GM13977 (cell line): Measurements from ENCODE around the gene IL37.

Experiments used
- DNase-seq: peaks from one replicate; pipeline ENCODE4 v3.0.0; 2012; ENCODE audit warnings: low spot score
- in situ Hi-C: fragments of 300-500 bp; cut with MboI; formaldehyde crosslinking; loops from one replicate; pipeline ENCODE4 v1.12.0; 2022; ENCODE audit warnings: low sequenced_read_pairs, low pct_unique_long_range_greater_than_20kb, mixed read lengths, inconsistent platforms; ENCODE audit not compliant: unreplicated experiment
- TF ChIP-seq, protein P1 (sequence below): IDR thresholded peaks from 2 replicates; pipeline ENCODE4 v1.5.1; 2012; ENCODE audit warnings: mild to moderate bottlenecking, control low read depth; ENCODE audit not compliant: insufficient read depth; ENCODE audit errors: extremely low read depth, missing control alignments

Gene IL37

DNA sequence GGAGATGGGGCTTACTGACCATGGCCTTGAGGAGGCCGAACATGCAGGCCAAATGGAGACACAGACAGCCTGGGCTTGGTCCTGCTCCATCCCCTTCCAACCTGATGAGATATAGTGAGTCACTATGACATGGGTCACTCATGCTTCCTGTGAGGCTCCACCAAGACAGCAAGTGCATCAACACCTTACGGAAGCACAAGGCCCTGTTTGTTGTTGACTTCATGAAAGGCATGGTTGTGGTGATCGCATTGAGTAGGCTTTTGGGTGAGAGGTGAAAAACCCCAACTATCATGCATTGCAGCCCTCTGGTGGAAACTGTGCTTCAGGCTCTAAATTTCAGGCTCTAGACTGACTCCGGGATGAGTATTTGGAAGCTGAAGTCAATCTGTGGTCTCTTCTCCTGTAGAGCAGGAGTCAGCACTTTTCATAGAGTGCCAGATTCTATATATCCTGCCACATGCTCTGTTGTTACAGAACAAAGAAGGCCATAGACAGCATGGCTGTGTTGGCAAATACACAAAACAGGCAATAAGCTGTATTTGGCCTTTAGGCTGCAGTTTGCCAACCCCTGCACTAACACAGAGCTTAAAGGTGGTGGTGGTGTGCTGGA lies 10.1 kb downstream of the IL37 start:
- TF ChIP-seq, protein P1, sequence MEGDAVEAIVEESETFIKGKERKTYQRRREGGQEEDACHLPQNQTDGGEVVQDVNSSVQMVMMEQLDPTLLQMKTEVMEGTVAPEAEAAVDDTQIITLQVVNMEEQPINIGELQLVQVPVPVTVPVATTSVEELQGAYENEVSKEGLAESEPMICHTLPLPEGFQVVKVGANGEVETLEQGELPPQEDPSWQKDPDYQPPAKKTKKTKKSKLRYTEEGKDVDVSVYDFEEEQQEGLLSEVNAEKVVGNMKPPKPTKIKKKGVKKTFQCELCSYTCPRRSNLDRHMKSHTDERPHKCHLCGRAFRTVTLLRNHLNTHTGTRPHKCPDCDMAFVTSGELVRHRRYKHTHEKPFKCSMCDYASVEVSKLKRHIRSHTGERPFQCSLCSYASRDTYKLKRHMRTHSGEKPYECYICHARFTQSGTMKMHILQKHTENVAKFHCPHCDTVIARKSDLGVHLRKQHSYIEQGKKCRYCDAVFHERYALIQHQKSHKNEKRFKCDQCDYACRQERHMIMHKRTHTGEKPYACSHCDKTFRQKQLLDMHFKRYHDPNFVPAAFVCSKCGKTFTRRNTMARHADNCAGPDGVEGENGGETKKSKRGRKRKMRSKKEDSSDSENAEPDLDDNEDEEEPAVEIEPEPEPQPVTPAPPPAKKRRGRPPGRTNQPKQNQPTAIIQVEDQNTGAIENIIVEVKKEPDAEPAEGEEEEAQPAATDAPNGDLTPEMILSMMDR, result no peak

DNA sequence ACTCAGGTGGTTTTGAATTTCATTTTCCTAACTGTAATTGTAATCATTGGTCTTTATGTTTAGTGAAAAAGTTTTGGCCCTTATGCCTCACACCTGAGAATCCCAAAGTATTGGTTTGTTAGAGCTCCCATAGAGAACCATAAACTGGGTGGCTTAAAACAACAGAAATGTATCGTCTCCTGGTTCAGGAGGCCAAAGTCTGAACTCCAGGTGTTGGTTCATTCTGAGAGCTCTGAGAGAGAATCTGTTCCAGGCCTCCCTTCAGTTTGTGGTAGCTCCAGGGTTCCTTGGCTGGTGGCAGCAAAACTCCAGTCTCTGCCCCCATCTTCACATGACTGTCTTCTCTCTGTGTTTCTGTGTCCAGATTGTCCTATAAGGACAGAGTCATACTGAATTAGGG lies 11.0 kb downstream of the IL37 start:
- TF ChIP-seq, protein P1, result no peak

More for the DNA sequence above, 10.1 kb downstream of the IL37 start:
- DNase-seq, result no peak
- in situ Hi-C loops, result no loop called here

DNA sequence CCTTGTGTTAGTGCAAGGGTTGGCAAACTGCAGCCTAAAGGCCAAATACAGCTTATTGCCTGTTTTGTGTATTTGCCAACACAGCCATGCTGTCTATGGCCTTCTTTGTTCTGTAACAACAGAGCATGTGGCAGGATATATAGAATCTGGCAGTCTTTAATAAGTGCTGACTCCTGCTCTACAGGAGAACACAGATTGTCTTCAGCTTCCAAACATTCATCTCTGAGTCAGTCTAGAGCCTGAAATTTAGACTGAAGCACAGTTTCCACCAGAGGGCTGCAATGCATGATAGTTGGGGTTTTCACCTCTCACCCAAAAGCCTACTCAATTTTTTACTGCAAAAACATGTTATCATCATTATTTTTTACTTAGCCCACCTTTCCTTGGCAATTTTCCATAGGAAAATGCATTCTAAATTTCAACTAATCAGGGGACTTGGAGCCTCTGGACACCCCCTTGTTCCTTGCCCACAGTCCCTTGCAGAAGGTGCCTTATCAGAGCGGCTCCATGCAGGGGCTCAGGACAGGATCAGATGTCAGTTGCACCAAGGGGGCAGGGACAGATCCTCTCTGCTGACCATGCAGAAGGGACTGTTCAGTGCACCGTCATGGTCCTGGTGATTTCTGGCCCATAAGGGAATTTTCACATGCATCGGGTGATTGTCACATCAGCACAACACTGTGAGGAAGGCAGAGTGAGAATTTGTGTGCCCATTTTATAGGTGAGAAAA lies 12.4 kb downstream of the IL37 start:
- TF ChIP-seq, protein P1, result no peak
- in situ Hi-C loops, result no loop called here
- DNase-seq, result no peak

More for the DNA sequence above, 11.0 kb downstream of the IL37 start:
- DNase-seq, result no peak
- in situ Hi-C loops, result no loop called here

DNA sequence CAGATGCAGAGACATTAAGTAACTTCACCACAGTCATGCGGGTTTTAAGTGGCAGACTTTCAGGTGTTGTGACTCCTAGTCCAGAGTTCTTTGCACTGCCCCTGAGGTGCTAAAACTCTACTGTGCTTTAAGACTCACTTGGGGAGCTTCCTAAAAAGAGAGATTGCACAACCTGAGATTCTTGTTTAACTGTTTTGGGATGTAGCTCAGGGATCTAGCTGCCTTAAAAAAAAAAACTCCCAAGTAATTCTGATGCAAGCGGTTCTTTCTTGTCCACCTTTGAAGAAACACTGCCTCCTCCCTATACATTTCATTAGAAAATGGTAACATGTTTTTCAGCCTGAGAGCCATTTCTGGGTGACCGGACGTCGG lies 13.0 kb downstream of the IL37 start:
- TF ChIP-seq, protein P1, result no peak
- in situ Hi-C loops, result no loop called here
- no peak for DNase-seq

DNA sequence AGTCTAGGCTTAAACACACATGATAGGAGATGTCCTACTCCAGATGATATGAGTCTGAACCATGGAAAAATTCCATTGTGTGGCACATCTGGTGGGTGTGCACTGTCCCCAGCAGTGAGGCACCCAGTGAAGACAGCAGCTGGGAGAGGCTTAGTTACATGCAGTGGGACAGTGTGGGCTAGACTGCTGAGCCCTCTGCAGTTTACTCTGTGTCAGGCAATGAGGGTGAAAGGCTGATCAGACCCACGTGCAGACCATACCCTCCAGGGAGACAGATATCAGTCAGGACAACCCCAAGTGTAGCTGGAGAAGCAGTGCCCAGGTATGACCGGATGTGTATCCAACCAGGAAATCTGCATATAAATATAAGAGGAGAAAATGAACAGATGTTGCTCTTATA lies 13.4 kb downstream of the IL37 start:
- in situ Hi-C loops, result no loop called here
- TF ChIP-seq, protein P1, result no peak
- DNase-seq, result no peak

DNA sequence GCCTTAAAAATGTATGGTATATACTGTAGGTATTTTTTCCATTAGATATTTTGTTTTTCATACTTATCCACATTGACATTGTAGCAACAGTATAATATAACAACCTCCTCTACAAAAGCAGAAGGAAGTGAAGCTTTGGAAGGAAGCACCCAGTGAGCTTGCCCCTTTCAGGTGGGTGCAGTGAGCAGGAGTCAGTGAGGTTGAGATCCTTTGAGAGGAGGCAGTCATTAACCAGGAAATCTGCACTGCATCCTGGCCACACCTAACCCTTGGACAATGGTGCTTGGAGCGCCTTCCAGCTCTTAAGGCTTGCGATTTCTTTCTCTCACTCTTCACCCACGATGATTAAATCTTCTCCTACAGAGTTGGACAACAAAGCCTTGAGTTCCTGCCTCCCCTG lies 13.9 kb downstream of the IL37 start:
- in situ Hi-C loops, result loop anchor here (25.0 kb wide), 1 partner anchor 313 kb away; no protein-coding TSS in a partner anchor
- TF ChIP-seq, protein P1, result no peak
- DNase-seq, result no peak
